IMR-90 (cell line): ENCODE results near the gene PKNOX1. TPM values are rescaled to one million over a fixed set of nuclear protein-coding genes. Genes with fewer than 3 reads are reported as not detected.

Experiments
- ATAC-seq: fragments of 200-7000 bp; cut with Tn5 transposase; 2 replicates; pipeline ENCODE4 v1.9.1; 2020; ENCODE audit warnings: low read depth, mild to moderate bottlenecking, moderate library complexity
- BruUV-seq: library from RNA; stranded (reverse); fragments of 400-500 nt; replicated peaks from 2 replicates; lab custom pipeline; 2021; lab: Mats Ljungman, UMichigan
- CTCF ChIA-PET: fragments of 300-600 bp; formaldehyde crosslinking; extraction: SDS; loops from one replicate; lab custom pipeline; 2021; ENCODE audit warnings: antibody characterized with exemption; lab: Yijun Ruan, JAX
- POLR2A ChIA-PET: fragments of 300-600 bp; sonication (Branson Sonifier 250); formaldehyde crosslinking; loops from one replicate; lab custom pipeline; 2022; ENCODE audit warnings: antibody characterized with exemption; ENCODE audit not compliant: unreplicated experiment; lab: Charles Lee
- DNase-seq: peaks from one replicate; pipeline ENCODE4 v3.0.0; 2013
- H2AFZ ChIP-seq: replicated peaks from 2 replicates; pipeline ENCODE3; 2013; ENCODE audit warnings: low read length, mild to moderate bottlenecking; ENCODE audit not compliant: poor library complexity
- H2AK5ac ChIP-seq: 2 replicates; pipeline ENCODE4 v1.6.1; 2013; ENCODE audit warnings: low read depth, low read length, inconsistent platforms
- H2AK9ac ChIP-seq: replicated peaks from 2 replicates; pipeline ENCODE3; 2013; ENCODE audit warnings: mild to moderate bottlenecking, low read depth, low read length, moderate library complexity; ENCODE audit not compliant: poor library complexity
- H2BK120ac ChIP-seq: 2 replicates; pipeline ENCODE4 v1.6.1; 2013; ENCODE audit warnings: low read depth, low read length, inconsistent platforms
- H2BK15ac ChIP-seq: 3 replicates; pipeline ENCODE4 v1.6.1; 2013; ENCODE audit warnings: low read depth, low read length, inconsistent platforms
- H2BK20ac ChIP-seq: 2 replicates; pipeline ENCODE4 v1.6.1; 2013; ENCODE audit warnings: low read depth, mild to moderate bottlenecking, inconsistent platforms, low read length, moderate library complexity
- H2BK5ac ChIP-seq: 2 replicates; pipeline ENCODE4 v1.6.1; 2013; ENCODE audit warnings: mild to moderate bottlenecking, low read depth, low read length, inconsistent platforms; ENCODE audit not compliant: poor library complexity, severe bottlenecking
- H3K14ac ChIP-seq: replicated peaks from 2 replicates; pipeline ENCODE4 v1.6.1; 2013; ENCODE audit warnings: low read depth, low read length, inconsistent platforms
- H3K18ac ChIP-seq: 2 replicates; pipeline ENCODE4 v1.6.1; 2013; ENCODE audit warnings: low read depth, low read length, control low read depth
- H3K23ac ChIP-seq: 2 replicates; pipeline ENCODE4 v1.6.1; 2013; ENCODE audit warnings: low read depth, low read length, inconsistent platforms
- H3K27ac ChIP-seq: 2 replicates; pipeline ENCODE4 v1.5.1; 2013; ENCODE audit warnings: mild to moderate bottlenecking, control low read depth, low read length; ENCODE audit not compliant: insufficient read depth
- H3K27me3 ChIP-seq: 2 replicates; pipeline ENCODE4 v1.6.1; 2013; ENCODE audit warnings: low read length; ENCODE audit not compliant: control insufficient read depth, insufficient read depth
- H3K36me3 ChIP-seq: 2 replicates; pipeline ENCODE4 v1.6.1; 2013; ENCODE audit warnings: low read length, mixed read lengths; ENCODE audit not compliant: control insufficient read depth, insufficient read depth
- H3K4ac ChIP-seq: 2 replicates; pipeline ENCODE4 v1.6.1; 2013; ENCODE audit warnings: low read depth, low read length, inconsistent platforms
- H3K4me1 ChIP-seq: 2 replicates; pipeline ENCODE4 v1.6.1; 2013; ENCODE audit warnings: low read length, mixed read lengths; ENCODE audit not compliant: control insufficient read depth, insufficient read depth
- H3K4me2 ChIP-seq: 2 replicates; pipeline ENCODE4 v1.6.1; 2013; ENCODE audit warnings: low read depth, mild to moderate bottlenecking, control low read depth, low read length, moderate library complexity
- H3K4me3 ChIP-seq: 2 replicates; pipeline ENCODE4 v1.5.1; 2013; ENCODE audit warnings: low read depth, mild to moderate bottlenecking, control low read depth, low read length, moderate library complexity; ENCODE audit not compliant: insufficient read depth
- H3K56ac ChIP-seq: 2 replicates; pipeline ENCODE4 v1.6.1; 2013; ENCODE audit warnings: low read length, inconsistent platforms; ENCODE audit not compliant: insufficient read depth; ENCODE audit errors: extremely low read depth
- H3K79me1 ChIP-seq, 2 experiments: 2 replicates each; pipeline ENCODE4 v1.6.1; 2013; ENCODE audit warnings: low read length in 2 of 2, inconsistent platforms in 1 of 2, low read depth in 1 of 2
- H3K9ac ChIP-seq: 2 replicates; pipeline ENCODE4 v1.6.1; 2013; ENCODE audit warnings: low read depth, low read length, control low read depth
- H3K9me1 ChIP-seq: 2 replicates; pipeline ENCODE4 v1.6.1; 2013; ENCODE audit warnings: low read length, inconsistent platforms; ENCODE audit not compliant: insufficient read depth
- H3K9me3 ChIP-seq: 2 replicates; pipeline ENCODE4 v1.6.1; 2013; ENCODE audit warnings: low read length; ENCODE audit not compliant: control insufficient read depth, insufficient read depth
- H4K20me1 ChIP-seq: 2 replicates; pipeline ENCODE4 v1.6.1; 2013; ENCODE audit warnings: low read length, inconsistent platforms; ENCODE audit not compliant: insufficient read depth
- H4K5ac ChIP-seq: 2 replicates; pipeline ENCODE4 v1.6.1; 2013; ENCODE audit warnings: mild to moderate bottlenecking, low read depth, low read length, control low read depth
- H4K8ac ChIP-seq, 2 experiments: 2 replicates each; pipeline ENCODE4 v1.6.1; 2013; ENCODE audit warnings: low read depth in 2 of 2, low read length in 2 of 2, control low read depth in 1 of 2, inconsistent platforms in 1 of 2
- H4K91ac ChIP-seq: 2 replicates; pipeline ENCODE4 v1.6.1; 2013; ENCODE audit warnings: low read depth, low read length, inconsistent platforms; ENCODE audit not compliant: insufficient read depth
- CHD1 ChIP-seq: IDR thresholded peaks from 2 replicates; pipeline ENCODE4 v1.6.1; 2012; ENCODE audit warnings: low read depth, low read length, improper control_type of control experiment
- FOS ChIP-seq: fragments of 150-350 bp; IDR thresholded peaks from 2 replicates; pipeline ENCODE4 v1.6.1; 2016; ENCODE audit warnings: low read depth, low read length
- MAFK ChIP-seq: IDR thresholded peaks from 2 replicates; pipeline ENCODE4 v1.6.1; 2012; ENCODE audit warnings: low read depth, low read length, improper control_type of control experiment
- MXI1 ChIP-seq: IDR thresholded peaks from 2 replicates; pipeline ENCODE4 v1.6.1; 2012; ENCODE audit warnings: low read depth, mild to moderate bottlenecking, low read length, moderate library complexity, borderline replicate concordance
- WGBS, 2 experiments: methylation state at CpG; one replicate each; pipeline versions ENCODE4 v1.1.5 to v1.1.7; 2013; ENCODE audit warnings: missing lambda C conversion rate in 2 of 2; ENCODE audit not compliant: insufficient read length in 1 of 2; ENCODE audit errors: extremely low coverage in 2 of 2; 5-methylcytosine and 5-hydroxymethylcytosine counted together
- dilution Hi-C: fragments of 300-500 bp; cut with HindIII; formaldehyde crosslinking; loops from one replicate; pipeline ENCODE4 v1.14.3; 2018; ENCODE audit warnings: low sequenced_read_pairs; ENCODE audit not compliant: unreplicated experiment
- in situ Hi-C: fragments of 300-500 bp; cut with MboI; formaldehyde crosslinking; loops from 3 replicates; pipeline ENCODE4 v1.14.3; 2019; ENCODE audit warnings: low sequenced_read_pairs, inconsistent platforms, mixed read lengths
- intact Hi-C: fragments of 100-400 bp; cut with micrococcal nuclease; formaldehyde crosslinking; loops from 2 replicates; pipeline ENCODE4 v1.10.0; 2022
- polyA plus RNA-seq, 3 experiments: library from polyadenylated mRNA; depleted of rRNA; stranded (reverse); fragments of >200 nt; gene quantifications; 2 replicates each; pipeline ENCODE4 v1.2.3, GENCODE V29; 2012; ENCODE audit warnings: low replicate concordance in 1 of 3
- total RNA-seq: library from RNA; depleted of rRNA; stranded (reverse); fragments of >200 nt; gene quantifications from 2 replicates; pipeline ENCODE4 v1.2.3, GENCODE V29; 2012
- TF ChIP-seq, protein P1 (sequence below): fragments of 150-350 bp; IDR thresholded peaks from 2 replicates; pipeline ENCODE4 v1.6.1; 2016; ENCODE audit warnings: low read depth, mild to moderate bottlenecking, low read length, moderate library complexity, borderline replicate concordance

The PKNOX1 gene
- total and polyA plus RNA-seq, 2 of the 4 experiments (the other 2 are of a cell fraction), result 35.0 to 61.0 TPM

DNA sequence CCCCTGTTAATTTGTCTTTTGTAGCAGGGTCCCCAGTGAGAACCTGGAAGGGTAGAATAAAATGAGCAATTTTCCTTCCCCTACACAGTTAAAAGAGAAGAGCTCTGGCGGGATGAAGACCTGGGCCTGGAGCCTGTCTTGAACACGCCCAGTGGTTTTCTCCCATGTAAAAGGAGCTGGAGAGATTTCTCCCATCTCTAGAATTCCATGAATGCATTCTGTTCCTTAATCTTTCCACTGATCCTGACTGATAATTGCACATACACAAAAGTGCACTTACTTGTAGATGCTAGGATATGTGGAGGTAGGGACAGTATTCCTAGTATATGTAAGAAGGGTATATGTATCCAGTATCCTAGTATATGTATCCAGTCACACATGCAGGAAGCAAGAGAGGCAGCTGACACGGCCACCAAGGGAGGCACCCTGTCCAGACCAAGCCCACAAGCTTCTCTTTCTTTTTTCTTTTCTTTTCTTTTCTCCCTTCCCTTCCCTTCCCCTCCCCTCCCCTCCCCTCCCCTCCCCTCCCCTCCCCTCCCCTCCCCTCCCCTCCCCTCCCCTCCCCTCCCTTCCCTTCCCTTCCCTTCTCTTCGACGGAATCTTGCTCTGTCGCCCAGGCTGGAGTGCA lies 11.9 kb upstream of the PKNOX1 start:
- H3K18ac ChIP-seq, result no peak overlapping the region
- H2AK5ac ChIP-seq, result no peak overlapping the region
- no peak overlapping the region for H2AFZ ChIP-seq
- no peak overlapping the region for H4K8ac ChIP-seq
- H3K27me3 ChIP-seq, result no peaks in the 10 kb centered on the region
- no peak overlapping the region for H3K14ac ChIP-seq
- DNase-seq (no peak), ATAC-seq (no peak)
- in situ Hi-C loops, result loop anchor here (5.0 kb wide), 1 partner anchor 45 kb away; no protein-coding TSS in a partner anchor
- POLR2A ChIA-PET, result no interaction called here
- no peaks in the 10 kb centered on the region for H3K9me1 ChIP-seq
- H3K23ac ChIP-seq, result no peak overlapping the region
- no TSS peak for BruUV-seq
- H4K5ac ChIP-seq, result no peak overlapping the region
- no peak overlapping the region for H2AK9ac ChIP-seq
- no peak overlapping the region for H3K4me3 ChIP-seq
- H3K79me1 ChIP-seq, result no peaks in the 10 kb centered on the region
- CTCF ChIA-PET, result no interaction called here
- no CpG with 5 or more reads among the region's 6 CpGs for WGBS, 2 experiments
- no peak for TF ChIP-seq MXI1
- TF ChIP-seq, protein P1, sequence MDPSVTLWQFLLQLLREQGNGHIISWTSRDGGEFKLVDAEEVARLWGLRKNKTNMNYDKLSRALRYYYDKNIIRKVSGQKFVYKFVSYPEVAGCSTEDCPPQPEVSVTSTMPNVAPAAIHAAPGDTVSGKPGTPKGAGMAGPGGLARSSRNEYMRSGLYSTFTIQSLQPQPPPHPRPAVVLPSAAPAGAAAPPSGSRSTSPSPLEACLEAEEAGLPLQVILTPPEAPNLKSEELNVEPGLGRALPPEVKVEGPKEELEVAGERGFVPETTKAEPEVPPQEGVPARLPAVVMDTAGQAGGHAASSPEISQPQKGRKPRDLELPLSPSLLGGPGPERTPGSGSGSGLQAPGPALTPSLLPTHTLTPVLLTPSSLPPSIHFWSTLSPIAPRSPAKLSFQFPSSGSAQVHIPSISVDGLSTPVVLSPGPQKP, result no peak
- TF ChIP-seq FOS, result no peak
- TF ChIP-seq CHD1, result no peak
- no peak for TF ChIP-seq MAFK
- H2BK5ac ChIP-seq, result no peak overlapping the region
- no peak overlapping the region for H2BK20ac ChIP-seq
- dilution Hi-C loops, result no loop called here
- no peak overlapping the region for H3K56ac ChIP-seq
- H3K9ac ChIP-seq, result no peak overlapping the region
- no peaks in the 10 kb centered on the region for H3K4me1 ChIP-seq
- no peak overlapping the region for H2BK15ac ChIP-seq
- intact Hi-C loops, result no loop called here
- H3K36me3 ChIP-seq, result no peaks in the 10 kb centered on the region
- H3K4me2 ChIP-seq, result no peak overlapping the region
- no peak overlapping the region for H3K27ac ChIP-seq
- H3K9me3 ChIP-seq, result no peaks in the 10 kb centered on the region
- no peaks in the 10 kb centered on the region for H4K20me1 ChIP-seq
- H4K91ac ChIP-seq, result no peak overlapping the region
- no peak overlapping the region for H3K4ac ChIP-seq
- no peak overlapping the region for H2BK120ac ChIP-seq
